Measurements from ENCODE around the gene SUPT3H. TPM values are rescaled to one million over a fixed set of nuclear protein-coding genes. Genes with fewer than 3 reads are reported as not detected.

Gene SUPT3H
- total RNA-seq, 1 donor from 2014 or later = 4.9 TPM

DNA sequence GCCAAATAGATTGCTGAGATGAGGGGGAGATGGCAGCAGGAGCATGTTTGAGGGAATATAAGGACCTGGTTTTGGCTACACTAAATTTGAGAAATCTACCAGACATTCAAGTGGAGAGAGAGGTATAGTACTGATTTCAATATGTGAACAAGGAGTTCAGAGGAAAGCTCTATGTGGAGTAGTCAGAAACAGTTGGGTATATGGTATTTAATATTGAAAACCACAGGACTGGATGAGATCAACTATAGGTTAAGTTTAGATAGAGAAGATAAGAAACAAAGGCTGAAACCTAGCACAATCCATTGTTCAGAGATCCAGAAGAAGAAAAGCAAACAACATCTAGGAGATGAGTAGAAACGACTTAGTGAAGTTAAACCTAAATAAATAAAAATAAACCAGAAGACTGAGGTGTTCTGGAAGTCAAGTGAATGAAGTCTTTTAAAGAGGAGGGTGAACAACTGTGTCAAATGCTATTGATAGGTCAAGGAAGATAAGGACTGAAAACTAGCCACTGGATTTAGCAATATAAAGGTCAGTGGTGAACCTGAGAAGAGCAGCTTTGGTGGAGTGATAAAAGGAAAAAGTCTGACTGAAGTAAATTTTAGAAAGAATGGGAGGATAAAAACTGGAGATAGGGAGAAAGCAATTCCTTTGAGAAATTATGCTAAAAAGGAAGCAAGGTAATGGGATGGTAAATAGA lies 170.8 kb downstream of the SUPT3H start:
- Histone ChIP-seq H3K4me3 (no peak overlapping the region), H3K27ac (no peak overlapping the region), H3K36me3 (no peaks in the 10 kb centered on the region), H3K27me3 (no peaks in the 10 kb centered on the region), H3K4me1 (no peaks in the 10 kb centered on the region), H3K9me3 (no peaks in the 10 kb centered on the region)
- intact Hi-C loops (cut with DNase I) = no loop called here
- TF ChIP-seq, protein P1, sequence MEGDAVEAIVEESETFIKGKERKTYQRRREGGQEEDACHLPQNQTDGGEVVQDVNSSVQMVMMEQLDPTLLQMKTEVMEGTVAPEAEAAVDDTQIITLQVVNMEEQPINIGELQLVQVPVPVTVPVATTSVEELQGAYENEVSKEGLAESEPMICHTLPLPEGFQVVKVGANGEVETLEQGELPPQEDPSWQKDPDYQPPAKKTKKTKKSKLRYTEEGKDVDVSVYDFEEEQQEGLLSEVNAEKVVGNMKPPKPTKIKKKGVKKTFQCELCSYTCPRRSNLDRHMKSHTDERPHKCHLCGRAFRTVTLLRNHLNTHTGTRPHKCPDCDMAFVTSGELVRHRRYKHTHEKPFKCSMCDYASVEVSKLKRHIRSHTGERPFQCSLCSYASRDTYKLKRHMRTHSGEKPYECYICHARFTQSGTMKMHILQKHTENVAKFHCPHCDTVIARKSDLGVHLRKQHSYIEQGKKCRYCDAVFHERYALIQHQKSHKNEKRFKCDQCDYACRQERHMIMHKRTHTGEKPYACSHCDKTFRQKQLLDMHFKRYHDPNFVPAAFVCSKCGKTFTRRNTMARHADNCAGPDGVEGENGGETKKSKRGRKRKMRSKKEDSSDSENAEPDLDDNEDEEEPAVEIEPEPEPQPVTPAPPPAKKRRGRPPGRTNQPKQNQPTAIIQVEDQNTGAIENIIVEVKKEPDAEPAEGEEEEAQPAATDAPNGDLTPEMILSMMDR (IDR thresholded peaks at IDR 0.05) = no peak
- ATAC-seq = no peak
- no peak for DNase-seq

DNA sequence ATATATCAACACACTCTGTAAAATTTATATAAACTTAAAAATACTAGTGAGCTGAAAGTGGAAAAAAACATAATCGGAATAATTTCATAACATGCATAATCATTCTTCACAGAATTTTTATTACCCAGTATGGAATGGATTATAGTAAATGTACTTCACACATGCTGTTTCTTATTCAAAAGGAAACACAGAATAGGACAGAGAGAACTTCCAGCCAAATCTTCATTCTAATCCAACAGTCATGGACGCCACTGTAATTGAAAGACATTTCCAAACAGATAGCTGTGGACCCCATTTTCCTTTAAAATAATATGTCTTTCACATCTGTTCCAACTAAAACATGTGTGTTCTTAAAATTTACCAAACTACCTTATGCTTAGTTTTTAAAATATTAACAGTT lies 176.2 kb downstream of the SUPT3H start:
- intact Hi-C loops (cut with DNase I) = no loop called here

DNA sequence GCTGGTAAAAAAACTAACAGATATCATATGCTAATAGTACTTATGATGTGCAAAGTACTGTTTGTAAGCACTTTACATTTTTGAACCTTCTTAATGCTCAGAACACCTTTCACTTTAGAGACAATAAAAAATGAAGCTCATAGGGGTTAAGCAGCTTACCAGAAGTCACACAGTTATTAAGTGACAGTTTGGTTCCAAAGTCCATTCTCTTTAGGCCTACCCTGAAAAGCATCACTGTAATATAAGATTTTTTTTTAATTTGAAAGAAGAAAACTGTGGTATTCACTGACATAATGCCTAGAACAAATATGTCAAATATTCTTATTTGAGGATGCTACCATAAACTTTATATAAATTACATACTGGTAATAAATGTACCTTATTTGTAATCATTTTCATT lies 177.2 kb downstream of the SUPT3H start:
- Histone ChIP-seq H3K27ac (no peak overlapping the region), H3K4me3 (no peak overlapping the region), H3K27me3 (no peaks in the 10 kb centered on the region), H3K36me3 (no peaks in the 10 kb centered on the region), H3K4me1 (no peaks in the 10 kb centered on the region), H3K9me3 (no peaks in the 10 kb centered on the region)
- DNase-seq (no peak), ATAC-seq (no peak)
- TF ChIP-seq, protein P1 (IDR thresholded peaks at IDR 0.05) = no peak
- intact Hi-C loops (cut with DNase I) = no loop called here

More for the DNA sequence above, 176.2 kb downstream of the SUPT3H start:
- no peaks in the 10 kb centered on the region for H3K9me3 ChIP-seq
- H3K4me1 ChIP-seq = no peaks in the 10 kb centered on the region
- TF ChIP-seq, protein P1 (IDR thresholded peaks at IDR 0.05) = no peak
- H3K36me3 ChIP-seq = no peaks in the 10 kb centered on the region
- DNase-seq (no peak), ATAC-seq (no peak)
- no peak overlapping the region for H3K4me3 ChIP-seq
- no peaks in the 10 kb centered on the region for H3K27me3 ChIP-seq
- H3K27ac ChIP-seq = no peak overlapping the region

DNA sequence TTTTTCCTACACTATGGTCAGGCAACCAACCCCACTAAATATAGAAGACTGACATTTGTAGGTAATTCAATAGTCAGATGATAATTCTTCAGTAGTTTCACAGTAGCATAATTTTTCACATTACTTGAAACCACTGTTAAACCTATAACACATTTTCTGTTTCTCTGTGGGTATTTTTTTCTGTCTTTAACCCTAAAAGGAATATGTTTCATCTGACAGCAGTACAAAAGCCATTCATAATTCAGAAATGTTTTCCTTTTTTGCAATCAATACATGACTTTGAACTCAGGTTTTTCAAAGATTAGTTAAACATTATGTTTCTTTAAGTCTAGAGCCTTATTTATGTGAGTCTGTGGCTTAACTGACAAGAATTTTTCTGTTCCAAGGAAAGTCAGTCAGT lies 178.2 kb downstream of the SUPT3H start:
- ATAC-seq (no peak), DNase-seq (no peak)
- H3K36me3 ChIP-seq = no peaks in the 10 kb centered on the region
- H3K9me3 ChIP-seq = no peaks in the 10 kb centered on the region
- no peak overlapping the region for H3K4me3 ChIP-seq
- TF ChIP-seq, protein P1 (IDR thresholded peaks at IDR 0.05) = no peak
- intact Hi-C loops (cut with DNase I) = no loop called here
- H3K27ac ChIP-seq = no peak overlapping the region
- H3K27me3 ChIP-seq = no peaks in the 10 kb centered on the region
- no peaks in the 10 kb centered on the region for H3K4me1 ChIP-seq

DNA sequence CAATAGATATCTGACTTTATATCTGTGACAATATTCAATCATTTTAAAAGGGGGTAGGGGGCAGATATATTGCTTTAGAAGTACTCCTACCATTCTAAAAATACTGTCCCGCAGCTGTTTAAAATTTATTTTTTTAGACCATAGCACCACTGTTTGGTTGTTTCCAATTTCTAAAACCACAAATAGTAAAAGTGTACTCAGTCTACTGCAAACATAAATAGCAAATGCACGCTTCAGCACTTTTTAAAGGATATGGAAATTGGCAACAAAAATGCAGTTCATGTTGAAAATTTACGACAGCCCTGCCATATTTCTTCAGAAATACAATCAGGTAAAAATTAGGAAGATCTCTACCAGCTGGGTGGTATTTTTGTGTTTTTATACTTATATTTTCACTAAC lies 181.6 kb downstream of the SUPT3H start:
- TF ChIP-seq, protein P1 (IDR thresholded peaks at IDR 0.05) = no peak

DNA sequence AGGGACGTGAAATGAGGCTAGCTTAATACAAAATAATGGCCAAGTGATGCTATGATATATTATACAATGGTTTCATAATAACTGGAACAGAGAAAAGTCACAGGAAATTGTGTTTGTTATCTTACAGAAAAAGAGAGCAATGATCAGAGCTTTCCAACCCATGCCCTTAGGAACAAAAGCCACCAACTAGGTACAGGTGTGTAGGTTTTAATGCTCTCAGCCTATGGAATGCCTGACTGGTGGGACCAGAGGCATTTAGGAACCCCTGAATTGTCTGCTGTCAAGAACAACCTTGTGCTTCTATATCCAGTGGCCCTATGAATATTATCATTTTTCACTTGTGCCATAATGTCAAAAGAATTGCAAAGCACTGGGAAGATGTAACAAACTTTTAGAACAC lies 182.6 kb downstream of the SUPT3H start:
- no peaks in the 10 kb centered on the region for H3K4me1 ChIP-seq
- ATAC-seq = no peak
- no peaks in the 10 kb centered on the region for H3K36me3 ChIP-seq
- H3K4me3 ChIP-seq = no peak overlapping the region
- H3K27ac ChIP-seq = no peak overlapping the region
- no peaks in the 10 kb centered on the region for H3K9me3 ChIP-seq
- TF ChIP-seq, protein P1 (IDR thresholded peaks at IDR 0.05) = no peak
- H3K27me3 ChIP-seq = no peaks in the 10 kb centered on the region
- no peak for DNase-seq
- intact Hi-C loops (cut with DNase I) = no loop called here

More for the DNA sequence above, 181.6 kb downstream of the SUPT3H start:
- no peaks in the 10 kb centered on the region for H3K36me3 ChIP-seq
- H3K4me1 ChIP-seq = no peaks in the 10 kb centered on the region
- ATAC-seq (no peak), DNase-seq (no peak)
- no peaks in the 10 kb centered on the region for H3K9me3 ChIP-seq
- intact Hi-C loops (cut with DNase I) = no loop called here
- H3K27ac ChIP-seq = no peak overlapping the region
- H3K4me3 ChIP-seq = no peak overlapping the region
- no peaks in the 10 kb centered on the region for H3K27me3 ChIP-seq
